GM18508 (cell line): ENCODE data around the gene BMP8A.
"Not testable (repeated sequence)": the region's sequence is repeated elsewhere in the genome, so short reads cannot be mapped to it uniquely, and the experiment has no call there.

Experiments
- ATAC-seq: cut with Tn5 transposase; IDR thresholded peaks from one replicate; pipeline ENCODE4 v1.9.1; 2021; ENCODE audit warnings: moderate number of reproducible peaks; ENCODE audit not compliant: insufficient read depth, unreplicated experiment

The BMP8A gene

DNA sequence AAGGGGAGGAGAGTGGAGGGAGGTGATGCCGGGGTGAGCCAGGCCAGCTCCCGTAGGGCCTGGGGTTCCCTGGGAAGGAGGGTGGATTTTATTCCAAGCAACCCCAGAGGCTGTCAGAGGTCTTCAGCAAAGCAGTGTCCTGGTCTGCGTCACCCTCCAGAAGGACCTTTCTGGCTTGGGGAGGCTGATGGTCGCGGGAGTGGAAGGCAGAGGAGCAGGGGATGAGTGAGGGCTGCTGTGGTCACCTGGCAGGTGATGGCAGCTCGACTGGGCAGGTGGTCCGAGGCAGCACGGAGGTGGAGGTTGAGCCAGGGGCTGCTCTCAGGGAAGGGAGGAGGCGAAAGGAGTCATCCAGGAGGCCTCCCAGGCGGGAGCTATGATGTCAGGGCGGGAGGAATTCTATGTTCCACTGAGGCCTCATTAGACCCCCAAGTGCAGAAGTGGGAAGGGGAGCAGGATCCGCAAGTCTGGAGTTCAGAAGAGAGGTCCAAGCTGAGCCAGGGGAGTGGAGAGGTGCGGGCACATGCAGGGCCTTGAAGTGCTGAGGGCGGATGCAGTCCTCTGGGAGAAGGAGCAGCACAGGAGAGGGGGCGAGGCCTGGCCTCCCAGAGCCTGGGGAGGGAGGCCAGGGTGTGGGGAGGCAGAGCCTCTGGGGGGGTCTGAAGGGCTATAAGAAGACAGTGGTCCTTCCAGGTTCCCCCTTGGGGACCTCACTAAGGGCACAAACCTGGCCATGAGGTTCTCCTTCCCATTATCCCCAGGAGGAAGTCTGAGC, 33.3 kb downstream of the BMP8A start:
- no peak for ATAC-seq

DNA sequence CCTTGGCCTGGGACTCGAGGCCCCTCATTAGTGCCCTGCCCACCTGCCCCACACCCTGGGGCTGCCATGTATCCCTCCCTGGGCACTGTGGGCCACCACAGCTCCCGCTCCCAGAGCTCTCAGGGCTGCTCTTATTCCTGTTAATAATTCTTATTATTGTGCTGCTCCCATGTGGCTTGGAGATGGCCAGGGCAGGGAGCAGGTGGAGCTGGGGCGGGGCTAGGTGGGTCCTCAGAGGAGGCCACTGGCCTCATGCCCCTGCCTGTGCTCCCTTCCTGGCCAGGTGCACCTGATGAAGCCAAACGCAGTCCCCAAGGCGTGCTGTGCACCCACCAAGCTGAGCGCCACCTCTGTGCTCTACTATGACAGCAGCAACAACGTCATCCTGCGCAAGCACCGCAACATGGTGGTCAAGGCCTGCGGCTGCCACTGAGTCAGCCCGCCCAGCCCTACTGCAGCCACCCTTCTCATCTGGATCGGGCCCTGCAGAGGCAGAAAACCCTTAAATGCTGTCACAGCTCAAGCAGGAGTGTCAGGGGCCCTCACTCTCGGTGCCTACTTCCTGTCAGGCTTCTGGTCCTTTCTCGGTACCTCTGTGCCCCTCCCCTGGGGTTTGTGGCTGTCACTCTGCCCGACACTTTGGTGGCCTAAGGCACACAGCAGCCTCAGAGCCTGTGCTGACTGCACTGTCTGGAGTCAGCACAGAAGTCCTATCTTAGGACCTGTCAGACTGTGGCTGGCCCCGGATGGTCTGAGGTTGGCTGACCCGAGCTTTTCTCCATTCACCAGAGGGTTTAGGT, 34.1 kb downstream of the BMP8A start:
- peak; percentile 81 for ATAC-seq

DNA sequence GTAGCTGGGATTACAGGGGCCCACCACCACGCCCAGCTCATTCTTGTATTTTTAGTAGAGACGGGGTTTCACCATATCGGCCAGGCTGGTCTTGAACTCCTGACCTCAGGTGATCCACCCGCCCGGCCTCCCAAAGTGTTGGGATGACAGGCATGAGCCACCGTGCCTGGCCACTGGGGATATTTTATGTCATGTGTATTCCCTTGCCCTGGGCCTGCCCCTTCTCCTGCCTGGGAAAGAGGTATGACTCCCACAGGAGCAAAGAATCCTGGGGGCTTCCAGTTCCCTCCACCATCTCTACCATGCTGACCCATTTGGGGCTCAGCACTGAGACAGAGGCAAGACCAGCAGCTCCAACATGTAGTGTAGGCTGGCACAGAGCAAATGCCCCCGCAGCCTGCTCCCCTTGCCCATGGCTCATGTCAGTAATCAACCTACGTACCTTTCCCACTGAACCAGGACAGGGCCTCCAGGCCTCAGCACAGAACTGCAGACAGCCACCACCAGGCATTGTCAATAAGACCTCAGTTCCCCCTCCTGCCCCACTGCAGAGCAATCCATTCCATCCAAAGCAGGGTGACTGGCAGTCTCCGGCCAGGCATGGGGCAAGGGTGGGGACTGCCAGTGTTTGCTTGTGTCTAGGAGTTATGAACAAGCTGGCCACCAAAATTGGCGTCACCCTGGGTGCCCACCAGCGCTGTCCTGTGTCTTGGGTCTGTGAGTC, 35.2 kb downstream of the BMP8A start:
- no peak for ATAC-seq

DNA sequence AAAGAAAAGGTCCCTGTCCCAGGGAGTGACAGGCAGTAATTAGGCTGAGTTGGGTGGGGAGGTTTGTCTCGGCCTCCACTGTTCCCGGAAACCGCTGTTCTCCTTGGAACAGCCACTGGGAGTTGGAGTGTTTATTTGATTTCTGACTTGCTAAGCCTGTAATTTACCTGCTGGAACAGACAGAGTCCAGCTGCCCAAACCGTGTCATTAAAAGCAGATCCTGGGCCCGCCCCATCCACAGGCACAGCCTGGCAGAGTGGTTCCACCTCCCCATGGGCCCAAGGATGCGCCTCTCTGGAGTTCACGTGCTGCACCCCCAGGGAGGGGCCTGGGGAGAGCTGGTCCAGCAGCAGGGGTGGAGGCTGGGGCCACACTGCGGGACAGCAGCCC, 35.7 kb downstream of the BMP8A start:
- not testable (repeated sequence) for ATAC-seq

DNA sequence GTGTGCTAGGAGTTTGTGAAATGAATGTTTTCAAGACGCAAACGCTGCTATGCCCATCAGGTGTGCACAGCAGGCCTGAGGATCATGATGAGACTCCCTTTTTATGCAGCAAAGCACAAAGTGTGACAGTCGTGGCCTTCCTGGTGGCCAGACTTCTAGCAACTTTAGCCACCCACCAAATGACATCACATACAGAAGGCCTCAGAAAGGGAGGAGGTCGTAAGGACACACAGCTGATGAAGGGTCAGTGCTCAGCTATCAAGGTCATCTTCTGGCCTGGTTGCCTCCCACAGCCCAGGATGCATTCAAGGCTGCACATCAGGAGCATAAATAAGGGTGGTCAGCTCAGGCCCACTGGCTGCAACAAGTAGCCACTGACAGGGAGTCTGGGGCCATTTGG, 36.6 kb downstream of the BMP8A start:
- no peak for ATAC-seq

DNA sequence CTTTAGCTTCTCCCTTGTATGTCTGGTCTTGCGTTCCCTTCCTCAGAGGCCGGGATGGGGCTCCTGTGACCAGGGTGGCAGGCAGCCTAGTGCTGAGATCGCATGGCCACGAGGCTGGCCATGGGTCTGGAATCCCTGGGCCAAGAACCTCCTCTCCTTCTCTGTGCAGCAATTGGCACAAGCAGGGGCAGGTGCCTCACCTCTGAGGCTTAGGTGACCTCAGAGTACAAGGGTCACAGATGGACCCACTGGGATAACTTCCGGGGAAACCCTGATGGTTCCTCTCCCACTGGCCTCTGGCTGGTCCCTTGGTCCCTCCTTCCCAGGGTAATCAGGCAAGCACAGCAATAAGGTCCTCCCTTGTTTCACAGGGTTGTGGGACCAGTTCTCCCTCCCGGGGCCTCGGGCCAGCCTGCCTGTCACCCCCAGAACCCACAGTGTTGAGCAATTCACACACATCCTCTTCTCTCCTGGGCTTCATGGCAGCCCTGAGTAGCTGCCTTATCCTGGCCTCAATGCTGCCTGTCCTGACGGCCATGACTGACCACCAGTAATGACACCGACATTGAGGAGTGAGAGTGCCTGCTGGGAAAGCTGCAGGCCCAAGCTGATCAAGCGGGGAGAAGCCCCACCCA, 38.6 kb downstream of the BMP8A start:
- ATAC-seq, result no peak

DNA sequence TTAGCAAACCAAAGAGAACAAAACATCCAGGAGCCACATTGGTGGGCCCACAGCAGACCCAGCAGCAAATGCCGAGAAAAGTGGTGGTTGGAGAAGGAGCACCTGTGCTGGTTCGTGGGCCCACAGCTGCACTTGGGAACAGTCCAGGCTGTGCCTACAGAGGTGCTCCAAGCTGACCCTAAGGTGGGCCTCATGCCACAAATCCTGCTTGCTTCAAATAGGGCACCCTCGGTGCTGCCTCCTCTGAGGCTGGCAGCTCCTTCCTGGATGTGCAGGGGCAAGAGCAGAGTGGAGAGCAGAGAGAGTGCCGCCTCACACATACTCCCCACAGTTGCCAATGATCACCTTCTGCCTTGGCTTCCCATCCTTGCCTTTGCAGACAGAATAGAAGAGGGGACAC, 40.1 kb downstream of the BMP8A start:
- no peak for ATAC-seq

DNA sequence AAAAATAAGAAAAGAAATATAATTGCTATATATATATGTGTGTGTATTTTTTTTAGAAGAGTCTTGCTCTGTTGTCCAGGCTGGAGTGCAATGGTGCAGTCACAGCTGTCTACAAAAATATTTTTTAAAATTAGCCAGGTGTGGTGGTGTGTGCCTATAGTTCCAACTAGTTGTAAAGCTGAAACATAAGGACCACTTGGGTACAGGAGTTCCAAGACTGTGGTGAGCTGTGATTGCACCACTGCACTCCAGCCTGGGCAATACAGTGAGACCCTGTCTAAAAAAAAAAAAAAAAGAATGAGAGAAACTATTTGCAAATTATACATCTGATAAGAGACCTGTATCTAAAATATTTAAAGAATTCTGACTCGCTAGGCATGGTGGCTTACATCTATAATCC, 42.0 kb downstream of the BMP8A start:
- no peak for ATAC-seq

DNA sequence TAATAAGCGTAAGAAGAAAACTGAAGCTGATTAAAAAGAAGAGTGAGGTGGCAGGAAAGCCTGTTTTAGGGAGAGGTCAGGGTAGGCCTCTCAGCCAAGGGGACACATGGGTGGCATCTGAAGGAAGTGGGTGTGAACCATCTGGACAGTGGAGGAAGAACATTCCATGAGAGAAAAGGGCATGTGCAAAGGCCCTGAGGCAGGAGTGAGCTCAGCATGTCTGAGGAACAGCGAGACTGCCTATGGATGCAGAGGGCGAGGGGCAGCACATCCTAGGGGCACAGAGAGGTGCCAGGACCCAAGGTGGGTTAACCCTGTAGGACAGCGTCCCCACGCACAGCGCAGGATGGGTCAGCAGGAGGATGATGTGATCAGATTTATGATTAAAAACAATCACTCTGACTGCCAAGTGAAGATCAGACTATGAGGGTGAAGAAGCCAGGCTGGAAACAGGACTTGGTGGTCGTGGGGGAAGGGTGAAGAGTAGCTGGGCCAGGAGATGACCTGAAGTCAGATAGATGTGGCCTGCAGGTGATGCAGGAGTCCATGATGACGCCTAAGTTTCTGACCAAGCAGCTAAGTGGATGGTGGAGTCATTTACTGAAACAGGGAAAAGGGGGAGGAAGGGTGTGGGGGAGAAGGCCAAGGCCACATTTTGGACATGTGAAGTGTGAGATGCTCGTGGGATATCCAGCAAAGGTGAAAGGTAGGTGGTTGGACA, 47.3 kb downstream of the BMP8A start:
- ATAC-seq, result no peak

DNA sequence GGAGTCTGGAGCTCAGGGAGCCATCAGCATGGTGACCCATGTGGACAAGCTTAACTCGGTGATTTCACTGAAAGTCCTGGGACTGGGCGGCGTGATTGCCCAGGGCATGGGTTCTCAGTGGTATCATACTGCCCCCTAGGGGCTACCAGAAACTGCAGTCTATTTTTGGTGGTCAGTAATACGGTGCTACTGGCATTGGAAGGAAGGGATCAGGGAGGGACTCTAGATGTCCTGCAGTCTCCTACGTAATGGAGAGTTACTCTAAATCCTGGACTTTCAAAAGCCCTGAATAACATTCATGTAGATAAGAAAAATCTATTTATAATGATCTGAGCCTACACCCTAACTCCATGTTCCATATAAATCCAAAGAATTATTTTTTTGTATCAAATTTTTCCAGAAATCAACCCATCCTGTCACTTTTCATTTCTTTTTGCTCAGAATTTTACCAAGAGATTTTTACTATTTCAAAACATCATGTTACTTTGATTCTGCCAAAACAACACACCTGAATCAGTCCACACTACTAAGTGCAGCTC, 47.9 kb downstream of the BMP8A start:
- ATAC-seq, result no peak

DNA sequence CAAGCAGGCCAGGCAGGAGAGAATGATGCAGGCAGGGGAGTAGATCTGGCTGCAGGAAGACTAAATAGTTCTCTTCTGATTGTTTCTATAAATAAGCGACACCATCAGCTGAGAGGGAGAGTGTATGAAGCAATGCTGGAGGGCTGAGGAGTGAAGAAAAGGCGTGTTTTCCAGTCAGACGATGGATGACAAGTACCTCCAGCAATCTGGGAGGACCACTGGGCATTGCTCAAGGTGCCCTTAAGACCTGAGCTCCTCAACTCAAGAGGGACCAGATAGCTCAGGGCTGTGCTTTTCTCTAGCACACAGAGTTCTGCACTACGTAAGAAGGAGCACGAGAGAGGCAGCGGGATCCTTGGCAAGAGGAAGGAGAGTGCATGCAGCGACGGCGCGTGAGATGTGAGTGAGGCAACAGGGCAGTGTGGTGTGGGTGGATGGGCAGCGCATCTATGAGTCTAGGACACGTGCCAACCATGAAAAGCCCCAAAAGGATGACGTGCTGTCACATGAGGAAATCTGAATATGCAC, 49.1 kb downstream of the BMP8A start:
- no peak for ATAC-seq

DNA sequence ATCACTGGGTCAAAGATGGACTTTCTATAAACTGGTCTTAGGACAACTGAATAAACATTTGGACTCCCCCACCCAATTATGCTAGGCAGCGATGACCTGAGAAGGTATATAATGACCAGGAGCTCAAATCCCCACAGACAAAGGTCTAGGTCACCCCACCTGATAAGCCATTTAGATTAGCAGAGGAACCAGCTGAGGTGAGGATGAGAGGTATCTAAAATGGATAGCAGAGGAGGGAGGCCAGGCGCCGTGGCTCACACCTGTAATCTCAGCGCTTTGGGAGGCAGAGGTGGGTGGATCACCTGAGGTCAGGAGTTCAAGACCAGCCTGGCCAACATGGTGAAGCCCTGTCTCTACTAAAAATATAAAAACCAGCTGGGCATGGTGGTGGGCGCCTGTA, 51.5 kb downstream of the BMP8A start:
- ATAC-seq, result no peak

DNA sequence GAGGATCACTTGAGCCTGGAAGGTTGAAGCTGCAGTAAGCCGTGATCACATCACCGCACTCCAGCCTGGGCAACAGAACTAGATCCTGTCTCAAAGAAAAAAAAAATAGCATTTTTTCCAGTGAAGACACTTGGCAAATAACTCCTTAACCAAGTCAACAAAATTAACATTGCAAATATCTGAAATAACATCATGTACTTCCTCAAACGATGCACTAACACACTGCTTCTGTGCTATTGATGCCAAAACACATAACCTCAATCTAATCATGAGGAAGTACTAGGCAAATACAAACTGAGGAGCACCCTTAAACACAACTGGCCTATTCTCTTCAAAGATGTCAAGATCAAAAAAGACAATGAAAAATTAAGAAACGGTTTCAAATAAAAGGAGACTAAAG, 52.9 kb downstream of the BMP8A start:
- no peak for ATAC-seq

DNA sequence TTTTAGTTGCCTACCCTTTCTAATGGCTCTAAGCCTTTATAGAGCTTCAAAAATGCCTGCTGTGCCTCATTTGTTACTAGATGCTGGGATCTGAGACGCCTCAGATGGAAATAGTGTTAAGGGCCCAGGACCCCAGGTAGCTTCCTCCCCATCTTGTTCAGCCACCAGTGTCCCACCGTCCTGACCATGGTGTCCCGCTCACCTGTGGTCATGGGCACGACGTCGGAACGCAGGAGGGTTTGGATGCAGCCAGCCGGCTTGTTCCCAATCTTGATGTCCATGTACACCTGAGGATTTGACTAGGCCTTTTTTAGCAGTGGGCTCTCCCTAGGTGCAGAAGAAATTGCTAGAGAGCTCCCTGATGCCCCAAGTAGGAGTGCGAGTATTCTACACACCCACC, 54.1 kb downstream of the BMP8A start:
- no peak for ATAC-seq

DNA sequence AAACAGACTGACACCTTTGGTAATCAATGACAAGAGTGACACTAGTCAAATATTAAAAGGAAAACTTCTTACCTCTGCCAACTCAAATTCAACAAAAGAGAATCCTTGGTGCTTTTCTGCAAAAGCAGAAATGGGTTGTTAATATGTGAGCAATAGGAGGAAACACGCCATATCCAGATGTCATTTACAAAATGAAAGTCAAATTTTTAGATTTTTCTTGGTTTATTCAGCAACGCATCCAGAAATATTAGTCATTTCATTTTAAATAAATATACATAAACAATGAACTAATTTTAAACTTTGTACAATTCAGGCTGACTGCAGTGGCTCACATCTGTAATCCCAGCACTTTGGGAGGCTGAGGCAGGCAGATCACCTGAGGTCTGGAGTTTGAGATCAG, 62.8 kb downstream of the BMP8A start:
- ATAC-seq, result no peak

DNA sequence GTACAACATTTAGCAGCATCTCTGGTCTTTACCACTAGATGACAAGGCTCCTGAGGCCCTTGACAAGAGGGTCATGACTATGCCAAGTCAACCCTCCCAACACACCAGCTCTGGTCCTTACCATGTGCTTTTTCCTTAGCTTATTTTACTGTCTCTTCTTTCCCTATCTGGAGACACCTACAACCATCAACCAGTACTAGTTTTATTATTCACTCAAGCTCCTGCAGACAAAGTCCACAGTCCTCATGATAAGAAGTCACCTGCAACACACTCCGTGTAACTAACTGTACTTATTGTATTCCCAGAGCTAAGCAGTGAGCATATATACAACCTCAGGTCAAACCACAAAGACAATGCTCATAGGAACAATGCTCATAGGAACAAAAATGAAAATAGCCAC, 69.8 kb downstream of the BMP8A start:
- no peak for ATAC-seq

DNA sequence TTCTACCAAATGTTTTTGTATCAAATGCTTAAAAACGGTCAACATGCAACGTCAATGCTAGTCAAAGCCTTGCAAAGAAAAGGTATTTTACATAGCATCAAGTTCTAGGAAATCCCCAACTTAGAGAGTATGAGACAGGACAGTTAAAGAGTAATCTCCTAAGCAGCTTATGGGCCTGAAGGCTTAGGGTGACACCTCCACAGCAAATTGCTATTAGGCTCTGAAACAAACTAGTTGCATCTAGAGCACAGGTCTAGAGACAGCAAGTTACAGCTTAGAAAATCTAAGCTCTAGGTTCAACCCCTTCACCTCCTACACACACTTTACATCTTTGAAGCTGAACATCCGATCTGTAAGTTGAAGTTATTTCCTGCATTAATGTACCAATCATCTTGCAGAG, 71.5 kb downstream of the BMP8A start:
- no peak for ATAC-seq

DNA sequence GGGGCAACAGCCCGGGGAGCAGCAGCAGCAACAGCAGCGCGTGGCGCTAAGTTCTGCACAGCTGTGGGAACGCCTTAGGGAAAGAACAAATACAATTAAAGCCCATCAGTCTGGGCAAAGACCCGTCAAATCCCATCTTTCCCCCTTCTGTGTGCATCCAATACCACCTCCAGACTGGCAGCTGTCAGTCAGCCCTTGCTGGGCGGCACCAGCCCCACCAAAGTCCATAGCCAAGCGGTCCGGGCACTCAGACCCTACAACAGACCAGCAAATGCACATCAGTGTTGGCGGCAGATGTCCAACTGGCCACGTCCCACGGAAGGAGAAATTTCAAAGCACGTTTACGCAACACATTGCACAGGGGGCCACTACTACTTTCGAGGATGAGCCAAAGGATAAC, 72.2 kb downstream of the BMP8A start:
- no peak for ATAC-seq

DNA sequence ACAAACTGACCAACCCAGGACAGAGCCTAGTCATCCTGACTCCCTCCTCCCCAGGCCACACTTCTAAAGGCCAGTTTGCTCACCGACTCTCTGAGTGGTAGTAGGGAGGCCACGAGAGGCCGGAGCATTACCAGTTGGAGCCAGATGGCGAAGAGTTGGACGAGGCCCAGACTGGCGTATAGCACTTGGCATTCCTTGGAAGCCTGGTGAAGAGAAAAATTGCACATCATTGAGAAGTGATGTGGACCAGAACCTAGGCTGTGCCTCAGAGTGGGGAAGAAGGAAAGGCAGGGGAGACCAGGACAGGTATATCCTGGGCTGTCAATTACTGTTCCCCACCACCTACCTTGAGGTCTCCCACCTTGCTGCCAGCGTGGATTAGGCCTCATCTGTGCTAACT, 72.9 kb downstream of the BMP8A start:
- ATAC-seq, result no peak

DNA sequence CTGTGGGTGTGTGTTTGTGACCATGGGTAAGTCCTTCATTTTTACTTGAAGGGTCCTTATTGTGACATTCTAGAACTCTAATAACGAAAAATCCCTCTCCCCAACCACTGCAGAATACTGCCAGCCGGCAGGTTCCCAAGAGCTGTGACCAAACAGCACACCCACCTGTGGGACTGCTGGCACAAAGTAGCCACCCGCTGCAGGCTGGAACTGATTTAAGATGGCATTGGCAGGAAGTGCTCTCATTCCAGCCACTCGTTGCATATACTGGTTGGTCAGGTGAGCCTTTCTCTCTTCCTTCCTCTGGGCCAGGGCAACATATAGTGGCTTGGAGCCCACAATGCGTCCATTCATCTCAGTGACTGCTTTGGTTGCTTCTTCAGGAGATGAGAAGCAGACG, 73.5 kb downstream of the BMP8A start:
- no peak for ATAC-seq
